ENCODE measurements around the gene VWA5B1. TPM values are rescaled to one million over a fixed set of nuclear protein-coding genes. Genes with fewer than 3 reads are reported as not detected.
A peak's percentile ranks its signal among the peaks of the same experiment; 100 is the strongest.

VWA5B1 gene
- total RNA-seq, 1 experiment from 2014 or later = not detected

DNA sequence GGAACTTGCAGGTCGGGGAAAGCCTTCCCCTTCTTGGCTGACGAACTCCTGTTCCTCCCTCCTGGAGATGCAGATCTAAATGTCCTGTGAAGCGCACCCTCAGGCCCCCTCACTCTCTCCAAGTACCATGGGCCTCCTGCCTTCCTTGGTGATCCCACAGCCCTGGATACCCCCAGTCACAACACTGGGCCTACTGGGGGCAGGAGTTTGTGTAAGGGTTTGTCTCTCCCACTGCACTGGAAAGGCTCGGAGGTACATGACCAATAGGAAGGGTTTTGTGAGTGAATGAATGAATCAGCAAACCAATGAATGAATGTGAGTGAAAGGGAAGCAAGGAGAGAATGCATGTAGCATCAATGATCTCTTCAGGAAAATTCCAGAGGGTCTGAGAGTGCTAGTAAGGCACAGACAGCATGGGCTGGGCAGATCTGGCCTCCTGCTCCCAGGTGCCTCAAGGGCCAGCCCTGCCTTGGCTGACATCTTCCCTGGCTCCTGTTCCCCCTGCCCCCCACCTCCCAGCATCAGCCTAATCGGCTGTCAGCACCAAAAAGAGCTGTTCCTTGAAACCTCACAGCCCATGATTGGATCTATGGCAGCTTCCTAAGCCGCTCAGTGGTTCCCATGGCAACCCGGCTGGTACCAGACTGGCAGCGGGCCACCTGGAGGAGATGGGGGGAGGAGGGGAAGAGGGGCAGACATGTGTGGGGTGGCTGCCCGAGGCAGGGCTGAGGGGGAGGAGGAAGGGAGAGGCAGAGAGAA lies 95.8 kb downstream of the VWA5B1 start:
- DNase-seq (ENCODE audit: low read depth) = no peak

GRCh38 chr1:20389571-20389970 lies 98.9 kb downstream of the VWA5B1 start:
- no peak for DNase-seq (ENCODE audit: low read depth)

GRCh38 chr1:20390589-20391331 lies 100.1 kb downstream of the VWA5B1 start:
- DNase-seq (ENCODE audit: low read depth) = peak; percentile 33

DNA sequence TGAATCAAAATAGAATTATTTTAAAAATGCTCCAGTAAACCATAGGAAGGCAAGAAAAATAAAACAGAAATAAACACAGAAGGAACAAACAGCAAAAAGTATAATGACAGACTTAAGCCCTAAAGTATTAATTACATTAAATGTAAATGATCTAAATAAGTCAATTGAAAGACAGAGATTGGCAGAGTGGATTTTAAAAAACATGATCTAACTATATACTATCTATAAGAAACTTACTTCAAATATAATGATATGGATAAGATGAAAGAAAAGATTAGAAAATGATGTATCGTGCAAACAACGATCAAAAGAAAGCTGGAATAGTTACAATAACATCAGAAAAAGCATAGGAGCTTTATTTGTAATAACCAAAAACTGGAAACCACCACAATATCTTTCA lies 104.6 kb downstream of the VWA5B1 start:
- DNase-seq (ENCODE audit: low read depth) = no peak

DNA sequence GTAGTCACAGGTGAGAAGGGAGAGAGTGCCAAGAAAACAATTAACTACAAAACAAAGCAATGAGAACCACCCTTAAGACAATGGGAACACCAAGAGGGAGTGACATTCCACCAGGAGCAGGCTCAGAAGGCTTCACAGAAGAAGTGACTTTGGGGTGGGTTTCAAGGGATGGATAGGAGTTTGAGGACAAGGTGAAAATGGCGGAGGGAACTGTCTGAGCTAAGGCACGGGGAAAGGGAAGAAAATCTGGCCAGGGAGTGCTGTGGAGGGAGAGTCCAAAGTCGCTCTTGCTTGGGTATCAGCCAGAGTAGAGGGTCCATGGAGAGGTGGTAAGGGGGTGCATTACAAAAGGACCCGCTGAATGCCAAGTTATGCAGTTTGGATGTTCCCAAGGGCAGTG lies 108.1 kb downstream of the VWA5B1 start:
- DNase-seq (ENCODE audit: low read depth) = no peak

DNA sequence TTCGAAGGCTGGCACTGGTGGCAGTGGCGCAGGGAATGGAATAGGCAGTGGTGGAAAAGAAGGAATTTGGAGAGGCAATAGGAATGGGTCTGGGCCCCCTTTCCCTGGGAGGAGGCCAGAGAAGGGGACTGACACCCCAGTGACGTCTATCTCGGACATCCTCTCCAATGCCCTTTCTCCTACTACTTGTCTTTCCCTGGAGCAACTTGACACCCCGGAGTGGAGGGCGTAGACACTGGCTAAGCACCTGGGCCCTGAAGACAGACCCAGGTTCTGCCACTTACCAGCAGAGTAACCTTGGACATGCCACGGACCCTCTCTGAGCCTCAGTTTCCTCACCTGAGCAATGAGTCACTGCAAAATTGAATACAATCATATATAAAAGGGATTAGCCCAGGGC lies 108.5 kb downstream of the VWA5B1 start:
- DNase-seq (ENCODE audit: low read depth) = no peak

- no peak for DNase-seq (ENCODE audit: low read depth)
Measured at GRCh38 chr1:20399606-20400180, 109.0 kb downstream of the VWA5B1 start.

DNA sequence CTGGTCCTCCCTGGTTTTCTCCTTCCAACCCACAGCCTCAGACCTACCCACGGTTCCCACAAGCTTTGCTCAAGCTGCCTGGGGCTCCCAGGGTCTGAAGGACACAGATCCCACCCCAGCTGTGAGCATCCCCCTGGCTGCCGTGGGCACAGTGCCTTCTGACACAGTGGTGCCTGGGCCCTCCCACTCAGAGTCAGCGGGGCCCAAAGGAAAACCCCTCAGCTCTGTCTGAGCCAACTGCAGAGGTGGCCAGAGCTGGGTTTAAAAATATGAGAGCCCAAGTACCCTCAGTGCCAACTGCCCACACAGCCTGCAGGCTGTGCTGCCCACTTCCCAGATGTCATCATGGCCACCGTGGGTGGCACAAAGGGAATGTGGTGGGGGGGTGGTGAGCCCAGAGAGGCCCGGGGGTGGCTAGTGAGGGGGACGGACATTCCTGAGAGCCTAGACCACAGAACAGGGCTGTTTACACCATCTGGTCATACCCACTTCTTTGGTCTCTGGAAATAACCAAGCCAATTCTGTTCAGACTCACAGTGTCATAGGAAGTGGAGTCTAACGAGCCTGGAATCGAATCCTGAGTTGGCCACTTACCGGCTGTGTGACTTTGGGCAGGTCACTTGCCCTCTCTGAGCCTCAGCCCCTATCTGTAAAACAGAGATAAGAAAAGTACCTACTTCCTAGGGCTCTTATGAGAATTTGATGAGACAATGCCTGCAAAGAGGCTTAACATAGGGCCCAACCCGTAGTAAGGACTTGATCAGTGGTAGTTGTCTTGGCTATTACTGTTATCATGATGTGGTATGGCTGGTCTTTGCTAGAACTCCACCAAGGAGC lies 109.9 kb downstream of the VWA5B1 start:
- DNase-seq (ENCODE audit: low read depth) = no peak

DNA sequence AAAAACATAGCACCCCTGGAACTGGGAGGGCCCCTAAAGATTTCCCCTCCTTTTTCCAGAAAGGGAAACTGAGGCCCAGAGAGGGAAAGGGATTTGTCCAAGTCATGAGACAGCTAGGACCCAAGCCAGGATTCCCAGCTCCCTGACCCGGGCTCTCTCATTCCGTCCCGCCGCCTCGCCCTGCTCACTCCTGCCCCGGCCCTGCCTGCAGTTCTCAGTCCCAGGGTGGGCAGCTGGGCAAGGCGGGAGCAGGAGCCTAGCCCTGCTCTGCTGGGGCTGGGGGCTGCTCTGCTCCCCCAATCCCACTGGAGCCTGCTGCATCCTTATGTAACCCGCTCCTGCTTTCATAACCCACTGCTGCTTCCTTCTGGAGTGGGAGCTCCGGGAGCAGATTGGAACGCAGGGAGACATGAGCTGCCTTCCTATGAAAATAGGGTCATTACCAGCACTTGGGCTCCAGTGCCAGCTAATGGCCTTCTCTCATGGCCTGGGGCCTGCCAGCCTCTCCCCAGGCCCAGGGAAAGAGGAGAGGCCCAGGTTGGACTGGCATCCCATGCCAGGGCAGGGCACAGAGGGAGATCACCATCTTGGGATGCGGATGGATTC lies 110.8 kb downstream of the VWA5B1 start:
- no peak for DNase-seq (ENCODE audit: low read depth)

- no peak for DNase-seq (ENCODE audit: low read depth)
Measured at GRCh38 chr1:20402585-20403422, 112.1 kb downstream of the VWA5B1 start.

DNA sequence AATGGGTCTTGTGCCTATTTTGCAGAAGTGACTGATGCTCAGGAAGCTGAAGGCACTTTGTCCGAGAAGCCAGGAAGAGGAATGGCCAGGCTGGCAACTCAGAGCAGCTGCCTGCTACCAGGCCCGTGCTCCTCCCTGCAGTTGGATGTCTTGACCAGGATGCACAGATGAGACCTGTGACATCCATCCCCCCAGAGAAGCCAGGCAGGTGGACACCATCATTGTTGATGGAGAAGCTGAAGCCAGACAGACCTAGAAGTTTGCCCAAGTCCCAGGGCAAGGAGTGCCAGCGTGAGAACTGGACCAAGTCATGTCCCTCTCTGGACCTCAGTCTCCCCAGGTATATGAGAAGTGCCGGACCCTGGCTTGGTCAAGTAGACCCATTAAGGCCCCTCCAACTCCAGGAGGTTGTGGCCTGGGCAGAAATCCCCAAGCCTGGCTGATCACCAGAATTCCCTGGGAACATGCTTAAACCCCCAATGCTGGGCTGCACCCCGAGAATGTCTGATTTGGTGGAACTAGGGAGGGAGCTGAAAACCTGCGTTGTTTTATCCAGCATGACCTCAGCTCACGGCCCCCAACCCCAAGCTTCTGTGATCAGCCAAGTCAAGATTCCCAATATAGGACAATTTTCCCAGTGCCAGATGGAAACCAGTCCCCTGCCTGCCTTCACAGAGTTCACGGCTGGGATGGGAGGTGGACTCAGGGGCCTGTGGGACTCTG lies 112.9 kb downstream of the VWA5B1 start:
- no peak for DNase-seq (ENCODE audit: low read depth)

DNA sequence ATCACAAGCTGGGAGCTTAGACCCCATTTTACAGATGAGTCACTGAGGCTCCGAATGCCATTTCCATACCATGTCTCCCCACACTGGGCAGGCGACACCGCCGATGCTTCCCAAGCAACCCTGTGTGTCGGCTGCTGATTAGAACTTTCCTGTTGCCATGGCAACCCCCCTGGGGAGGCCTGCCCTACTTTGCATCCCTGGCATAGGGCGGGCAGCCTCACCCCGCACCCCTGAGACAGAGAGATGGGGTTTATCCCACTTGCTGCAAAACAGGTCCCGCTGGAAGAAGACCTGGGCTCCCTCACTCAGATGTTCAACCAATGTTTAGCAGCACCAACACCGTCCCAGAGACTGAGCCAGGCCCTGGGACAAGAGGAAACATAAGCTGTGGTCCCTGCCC lies 113.8 kb downstream of the VWA5B1 start:
- DNase-seq (ENCODE audit: low read depth) = no peak

Other genes with a start within 250 kb of the VWA5B1 start
- not detected in 2 replicates for gene PLA2G5, start 220.7 kb upstream of the VWA5B1 start, total RNA-seq (2014; rRNA removed; shearing (Covaris generic))
- gene PLA2G2D, start 171.3 kb upstream of the VWA5B1 start, total RNA-seq (2014; rRNA removed; shearing (Covaris generic)) = not detected in 2 replicates
- gene PLA2G2F, start 151.6 kb upstream of the VWA5B1 start, total RNA-seq (2014; rRNA removed; shearing (Covaris generic)) = not detected in 2 replicates
- not detected in 2 replicates for gene UBXN10, start 104.8 kb upstream of the VWA5B1 start, total RNA-seq (2014; rRNA removed; shearing (Covaris generic))
- gene PLA2G2C, start 104.4 kb upstream of the VWA5B1 start, total RNA-seq (2014; rRNA removed; shearing (Covaris generic)) = not detected in 2 replicates
- 13.3 and 15.2 TPM in 2 replicates for gene CAMK2N1, start 195.3 kb downstream of the VWA5B1 start, total RNA-seq (2014; rRNA removed; shearing (Covaris generic))
- gene MUL1, start 217.3 kb downstream of the VWA5B1 start, total RNA-seq (2014; rRNA removed; shearing (Covaris generic)) = 38.3 and 40.6 TPM in 2 replicates